ENCODE results near the gene CHCHD6.
A peak's percentile ranks its signal among the peaks of the same experiment; 100 is the strongest.

Gene CHCHD6

DNA sequence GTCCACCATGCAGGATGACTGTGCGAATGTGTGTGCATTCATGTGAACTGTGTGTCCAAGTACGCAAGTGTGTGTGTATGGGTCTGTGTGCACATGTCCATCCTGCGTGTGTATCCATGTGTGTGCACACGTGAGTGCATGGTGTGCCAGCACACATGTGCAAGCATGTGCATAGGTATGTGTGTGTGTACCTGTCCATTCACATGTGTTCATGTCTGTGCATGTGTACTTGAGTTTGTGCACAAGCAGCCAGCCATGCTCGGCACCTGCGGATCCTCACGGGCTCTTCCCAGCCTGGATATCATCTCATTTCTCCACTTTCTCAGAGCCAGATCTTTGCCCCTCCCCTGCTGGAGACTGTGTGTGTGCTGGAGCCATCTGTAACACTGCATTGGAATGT lies 260.2 kb downstream of the CHCHD6 start:
- no peak for DNase-seq

DNA sequence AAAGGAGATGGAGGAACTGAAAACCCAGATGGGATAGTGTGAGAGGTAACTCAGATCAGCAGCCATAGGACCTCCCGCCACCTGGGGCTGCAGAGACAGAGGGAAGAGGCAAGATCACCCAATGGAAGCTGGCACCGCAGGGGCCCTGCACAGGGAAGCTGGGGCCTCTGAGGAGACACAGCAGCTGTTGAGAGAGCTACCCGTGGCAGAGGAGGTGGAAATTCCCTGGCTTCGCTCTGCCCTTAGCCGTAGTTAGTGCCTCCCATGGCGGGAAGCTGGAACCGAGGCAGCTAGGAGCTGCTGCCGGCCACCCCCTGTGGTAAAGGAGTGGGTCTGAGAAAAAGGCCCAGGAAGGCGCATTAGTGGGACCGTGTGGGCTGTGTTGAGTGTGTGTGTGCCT lies 260.9 kb downstream of the CHCHD6 start:
- DNase-seq, result no peak

DNA sequence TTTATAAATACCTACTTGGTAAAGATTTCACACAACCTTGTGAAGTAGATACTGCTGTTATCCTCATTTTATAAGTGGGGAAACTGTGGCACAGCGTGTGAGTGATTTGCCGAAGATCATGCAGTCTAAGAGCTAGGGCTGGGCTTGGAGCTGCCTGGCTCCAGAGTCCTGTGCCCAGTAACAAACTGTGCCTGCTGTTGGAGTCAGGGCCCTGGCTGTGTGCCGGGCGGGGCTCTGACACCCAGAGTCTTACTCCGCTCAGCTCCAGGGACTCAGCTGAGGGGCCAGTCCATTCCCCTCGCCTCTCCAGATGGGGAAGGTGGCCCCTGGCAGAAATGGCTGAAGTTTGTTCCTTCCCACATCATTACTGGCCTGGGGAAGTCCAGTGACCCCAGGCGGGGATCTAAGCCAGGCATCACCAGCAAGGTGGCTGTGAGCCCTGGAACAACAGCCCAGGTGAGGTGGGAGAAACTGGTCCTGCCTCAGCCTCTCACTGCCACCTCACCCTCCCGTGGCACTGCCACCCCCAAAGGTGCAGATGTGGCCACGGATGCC lies 261.6 kb downstream of the CHCHD6 start:
- DNase-seq, result no peak

DNA sequence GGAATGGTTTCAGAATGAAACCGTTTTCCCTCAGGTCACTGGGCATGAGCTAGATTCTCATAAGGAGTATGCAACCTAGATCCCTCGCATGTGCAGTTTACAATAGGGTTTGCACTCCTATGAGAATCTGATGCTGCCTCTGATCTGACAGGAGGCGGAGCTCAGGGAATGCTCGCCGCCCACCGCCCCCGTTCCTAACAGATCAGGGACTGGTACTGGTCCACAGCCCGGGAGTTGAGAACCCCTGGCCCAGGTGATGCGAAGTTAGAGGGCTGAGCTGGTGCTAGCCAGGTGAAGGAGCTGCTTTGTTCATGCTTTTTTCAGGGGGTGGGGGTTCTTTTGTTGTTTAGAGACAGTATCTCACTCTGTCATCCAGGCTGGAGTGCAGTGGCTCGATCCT lies 263.3 kb downstream of the CHCHD6 start:
- no peak for DNase-seq

DNA sequence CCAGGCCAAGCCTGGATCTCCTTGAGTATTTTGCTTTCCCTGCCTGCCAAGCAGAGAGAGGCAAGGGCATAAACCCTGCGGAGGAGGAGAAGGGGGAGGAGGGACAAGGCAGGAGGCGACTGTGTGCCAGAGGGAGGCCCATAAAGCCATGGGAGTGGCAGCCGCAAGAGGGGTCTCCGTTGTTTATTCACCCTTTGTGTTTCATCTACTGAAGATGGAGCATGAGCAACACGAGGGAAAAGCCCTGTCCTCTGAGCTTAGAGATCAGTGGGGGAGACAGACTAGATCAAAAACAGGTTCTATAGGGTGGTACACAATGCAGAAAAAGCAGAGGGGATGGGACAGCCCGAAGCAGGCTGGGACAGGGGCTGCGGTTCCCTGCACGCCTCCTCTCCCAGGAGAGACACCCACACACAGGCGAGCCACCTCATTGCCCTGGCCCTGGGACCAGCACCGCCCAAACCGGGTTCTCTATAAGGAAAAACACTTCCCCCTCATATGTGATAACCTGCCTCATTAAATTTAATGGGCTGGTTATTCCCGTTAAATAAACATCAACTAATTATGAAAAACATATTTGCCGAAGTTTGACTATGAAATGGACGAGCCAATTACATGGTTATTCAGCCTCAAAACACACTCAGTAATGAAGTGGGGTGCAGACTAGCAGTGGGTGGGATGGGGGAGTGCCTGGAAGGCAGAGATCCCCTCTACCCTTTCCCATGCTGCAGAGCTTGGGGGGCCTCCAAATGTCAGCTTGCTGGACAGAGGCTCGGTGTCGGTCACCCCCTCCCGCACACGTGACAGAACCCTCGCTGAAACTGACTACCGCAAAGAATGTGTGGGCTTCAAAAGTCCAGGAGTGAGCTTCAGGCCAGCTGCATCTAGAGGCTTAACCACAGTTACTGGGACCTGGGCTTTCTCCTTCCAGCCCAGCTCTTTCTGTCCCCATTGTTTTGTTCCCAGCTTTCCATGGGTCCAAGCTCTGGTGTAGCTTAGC lies 264.7 kb downstream of the CHCHD6 start:
- DNase-seq, result no peak

DNA sequence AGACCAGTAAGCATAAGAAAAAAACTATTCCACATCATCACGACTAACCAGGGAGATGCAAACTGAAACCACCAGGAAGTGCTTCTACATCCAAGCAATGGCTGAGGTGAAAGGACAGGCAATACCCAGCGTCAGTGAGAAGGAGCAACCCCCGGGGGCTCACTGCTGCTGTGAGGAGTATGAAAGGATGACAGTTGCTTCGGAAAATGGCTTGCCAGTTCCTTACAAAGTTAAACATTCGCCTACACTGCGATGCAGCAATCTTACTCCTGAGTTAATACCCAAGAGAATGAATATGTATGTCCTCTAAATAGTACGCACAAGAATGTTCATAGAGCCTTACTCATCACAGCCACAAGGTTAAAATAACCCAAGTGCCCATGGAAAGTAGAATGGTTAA lies 265.5 kb downstream of the CHCHD6 start:
- no peak for DNase-seq

DNA sequence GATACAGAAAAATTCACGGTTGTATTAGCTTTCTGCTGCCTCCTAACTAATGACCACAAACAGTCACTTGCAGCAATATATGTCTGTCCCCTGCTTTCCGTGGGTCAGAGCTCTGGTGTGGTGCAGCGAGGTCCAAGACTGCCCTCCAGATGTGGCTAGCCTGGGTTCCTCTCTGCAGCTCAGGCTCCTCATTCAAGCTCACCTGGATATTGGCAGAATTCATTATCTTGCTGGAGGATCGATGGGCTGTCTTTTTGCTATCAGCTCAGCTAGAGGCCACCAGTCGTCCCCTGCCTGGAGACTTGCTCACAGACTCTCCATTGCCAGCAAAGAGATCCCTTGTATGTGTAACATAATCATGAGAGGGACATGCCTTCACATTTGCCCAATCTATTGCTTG lies 266.1 kb downstream of the CHCHD6 start:
- DNase-seq, result no peak

DNA sequence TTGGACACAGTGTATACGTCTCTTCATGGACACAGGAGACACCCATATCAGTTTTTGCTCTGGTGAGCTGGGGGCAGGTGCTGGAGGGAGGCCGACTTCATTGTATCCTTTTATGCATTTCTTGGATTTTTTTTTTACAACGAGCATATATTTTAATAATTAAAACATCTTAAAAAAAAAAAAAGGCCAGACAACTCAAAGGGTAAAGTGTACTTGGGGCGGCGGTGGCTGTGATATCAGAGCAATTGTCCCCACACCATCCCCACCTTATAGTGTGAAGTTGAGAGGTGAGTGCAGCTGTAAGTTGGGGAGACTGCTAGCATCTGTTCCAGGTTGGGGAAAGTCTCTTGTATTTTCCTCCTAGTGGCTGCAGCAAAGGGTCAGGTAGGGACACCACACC lies 266.9 kb downstream of the CHCHD6 start:
- DNase-seq, result no peak

DNA sequence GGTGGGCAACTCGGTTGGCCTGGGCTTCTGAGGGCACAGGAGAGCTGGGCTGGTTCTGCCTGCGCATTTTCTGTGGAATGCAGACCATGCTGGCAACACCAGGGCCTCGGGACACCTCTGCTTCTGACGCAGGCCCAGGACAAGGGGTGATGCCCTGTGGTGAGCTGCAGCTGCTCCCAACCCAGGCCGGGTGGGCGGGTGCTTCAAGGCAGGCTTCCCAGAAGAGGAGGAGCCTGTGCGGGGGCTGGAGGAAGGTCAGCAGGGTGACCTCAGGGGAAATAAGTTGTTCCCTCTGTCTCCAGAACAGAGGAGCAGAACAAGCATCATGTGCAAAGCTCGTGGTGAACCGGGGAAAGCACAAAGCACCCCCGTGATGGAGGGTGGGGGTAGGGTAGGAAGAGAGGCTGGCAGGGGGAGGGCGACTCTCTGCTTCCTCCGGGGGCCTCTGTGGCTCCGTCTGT lies 267.9 kb downstream of the CHCHD6 start:
- no peak for DNase-seq

DNA sequence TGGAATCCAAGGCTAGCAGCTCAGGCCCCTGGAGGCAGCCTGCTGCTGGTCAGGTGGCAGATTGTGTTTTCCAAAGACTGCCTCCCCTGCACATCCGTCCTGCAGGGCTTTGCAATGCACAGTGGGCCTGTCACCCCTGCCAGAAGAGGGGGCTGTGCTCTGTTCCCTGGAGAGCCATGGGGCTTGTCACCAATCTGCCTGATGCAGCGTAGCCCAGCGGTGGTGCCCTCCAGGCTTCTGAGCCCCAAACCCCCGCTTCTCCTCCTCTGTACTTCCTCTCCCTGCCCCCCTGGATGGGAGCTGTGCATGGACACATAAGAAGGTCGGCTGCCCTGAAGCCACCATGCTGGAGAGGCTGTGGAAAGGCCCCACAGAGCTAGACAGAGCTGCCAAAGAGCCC lies 268.8 kb downstream of the CHCHD6 start:
- DNase-seq, result no peak

DNA sequence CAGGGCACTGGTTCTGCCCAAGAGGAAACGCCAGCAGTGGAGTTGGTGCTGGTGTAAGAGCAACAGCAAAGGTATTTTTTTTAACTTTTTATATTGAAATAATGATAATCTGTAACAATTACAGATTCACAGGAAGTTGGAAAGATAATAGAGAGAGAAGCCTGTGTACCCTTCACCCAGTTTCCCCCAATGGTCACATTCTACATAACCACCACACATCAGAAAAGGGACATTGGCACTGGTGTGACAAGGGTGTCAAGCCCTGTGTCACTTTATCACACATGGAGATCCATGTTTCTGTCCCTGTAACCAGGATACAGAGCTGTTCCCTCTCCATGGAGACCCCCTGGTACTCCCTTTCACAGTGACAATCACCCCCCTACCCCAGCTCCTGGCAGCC lies 269.8 kb downstream of the CHCHD6 start:
- DNase-seq, result no peak

DNA sequence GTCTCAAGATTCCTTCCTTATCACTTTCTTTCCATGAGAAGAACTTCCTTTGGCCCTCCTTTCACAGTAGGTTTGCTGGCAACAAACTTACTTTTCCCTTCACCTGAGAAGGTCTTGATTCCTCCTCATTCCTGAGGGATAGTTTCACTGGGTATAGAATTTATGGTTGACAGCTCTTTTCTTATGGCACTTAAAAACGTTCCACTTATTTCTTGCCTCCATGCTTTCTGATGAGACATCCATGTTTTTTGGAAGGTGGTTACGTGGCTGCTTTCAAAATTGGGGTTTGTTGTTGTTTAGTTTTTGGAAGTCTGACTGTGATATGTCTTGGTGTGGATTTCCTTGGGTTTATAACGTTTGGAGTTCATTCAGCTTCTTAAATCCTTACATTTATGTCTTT lies 270.7 kb downstream of the CHCHD6 start:
- no peak for DNase-seq

DNA sequence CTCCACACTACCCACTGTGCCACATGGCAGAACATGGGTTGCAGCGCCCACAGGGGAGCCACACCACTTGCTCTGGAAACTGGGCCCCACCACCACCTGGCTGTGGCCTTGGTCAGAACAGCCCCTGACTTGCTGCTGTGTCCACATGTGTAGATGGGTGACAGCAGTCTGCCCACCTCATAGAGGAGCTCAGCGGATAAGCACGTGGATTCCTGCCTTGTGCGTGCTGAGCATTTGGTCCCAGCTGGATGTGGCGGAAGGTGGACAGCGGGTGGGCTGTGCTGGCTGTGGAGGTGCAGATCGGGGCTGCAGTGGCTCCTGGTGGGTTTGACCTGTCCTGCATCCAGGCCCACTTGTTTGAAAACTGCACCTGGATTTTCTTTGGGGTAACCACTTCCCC lies 272.9 kb downstream of the CHCHD6 start:
- DNase-seq, result no peak

DNA sequence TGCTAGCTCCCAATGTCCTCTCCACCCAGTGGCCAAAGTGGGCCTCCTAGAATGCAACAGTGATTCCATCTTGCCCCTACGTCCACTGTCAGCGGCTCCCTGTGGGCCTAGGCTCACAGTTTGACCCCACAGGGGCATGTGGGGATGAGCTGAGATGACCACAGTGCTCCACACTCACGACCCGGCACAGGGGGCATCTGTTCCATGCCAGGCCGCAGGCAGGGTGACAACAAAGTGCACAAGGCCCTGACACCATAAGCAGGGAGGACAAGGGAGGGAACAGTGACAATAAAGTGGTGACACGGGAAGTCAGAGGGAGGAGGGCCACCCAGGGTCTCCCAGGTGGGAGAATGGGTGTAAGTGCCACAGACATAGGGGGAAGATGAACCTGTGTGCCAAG lies 273.8 kb downstream of the CHCHD6 start:
- no peak for DNase-seq

DNA sequence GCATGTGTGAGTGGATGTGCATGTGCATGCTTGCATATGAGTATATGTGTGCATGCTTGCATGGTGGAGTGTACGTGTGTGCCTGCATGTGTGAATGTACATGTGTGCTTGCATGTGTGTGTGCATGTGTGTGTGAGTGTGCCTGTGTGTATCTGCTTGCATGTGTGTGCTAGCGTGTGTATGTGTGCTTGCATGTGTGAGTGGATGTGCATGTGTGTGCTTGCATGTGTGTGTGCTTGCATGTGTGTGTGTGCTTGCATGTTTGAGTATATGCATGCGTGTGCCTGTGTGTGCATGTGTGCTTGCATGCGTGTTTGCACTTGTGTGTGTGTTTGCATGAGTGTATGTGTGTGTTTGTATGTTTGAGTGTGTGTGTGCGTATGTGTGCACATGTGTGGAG lies 274.3 kb downstream of the CHCHD6 start:
- no peak for DNase-seq

DNA sequence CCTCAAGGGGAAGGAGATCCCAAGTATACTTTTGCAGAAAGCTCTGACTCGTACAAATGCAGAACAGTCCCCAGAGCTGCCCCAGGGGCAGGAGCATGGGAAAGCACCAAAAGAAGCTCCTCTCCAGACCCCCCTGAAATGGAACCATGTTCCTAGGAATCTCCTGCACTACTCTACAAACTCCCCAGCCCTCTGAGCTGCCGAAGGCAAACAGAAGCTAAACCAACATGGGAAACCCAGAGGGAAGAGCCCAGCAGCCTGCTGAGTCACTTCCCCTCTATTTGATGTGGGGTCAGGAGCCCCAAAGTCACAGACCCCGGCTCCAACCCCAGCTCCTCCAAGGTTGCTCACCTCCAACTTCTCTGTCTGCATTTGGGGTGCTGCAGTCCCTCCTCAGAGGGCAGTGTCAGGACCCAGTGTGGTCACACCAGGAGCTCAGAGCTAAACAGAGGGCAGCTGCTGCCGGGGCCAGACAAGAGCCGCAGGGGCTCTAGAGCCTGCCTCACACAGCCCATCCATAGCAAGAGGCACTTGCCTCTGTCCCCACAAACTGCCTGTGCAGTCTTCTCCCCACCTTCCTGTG lies 275.1 kb downstream of the CHCHD6 start:
- DNase-seq, result no peak

DNA sequence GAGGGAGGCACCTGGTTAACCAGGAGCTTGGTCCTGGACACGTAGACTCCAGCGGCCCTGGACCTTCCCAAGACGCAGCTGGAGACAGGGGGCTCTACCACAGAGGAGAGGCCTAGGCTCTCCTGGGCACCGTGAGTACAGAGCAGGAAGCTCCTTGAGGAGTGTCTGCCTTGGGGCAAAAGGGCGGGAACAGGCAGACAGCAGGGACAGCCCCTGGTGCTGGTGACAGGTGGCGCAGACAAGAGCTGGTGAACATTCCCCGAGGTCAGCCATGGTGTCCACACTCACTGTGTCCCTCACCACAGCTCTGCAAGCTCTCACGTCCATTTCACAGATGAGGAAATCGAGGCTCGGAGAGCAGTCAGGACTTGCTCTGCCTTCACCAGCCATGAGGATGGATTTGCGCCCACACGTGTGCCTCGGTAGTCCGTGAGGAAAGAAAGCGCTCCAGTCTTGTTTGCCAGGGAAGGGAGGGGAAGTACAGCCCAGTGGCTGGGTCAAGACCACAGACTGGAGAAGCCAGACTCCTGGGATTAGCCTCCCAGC lies 276.3 kb downstream of the CHCHD6 start:
- DNase-seq, result no peak

DNA sequence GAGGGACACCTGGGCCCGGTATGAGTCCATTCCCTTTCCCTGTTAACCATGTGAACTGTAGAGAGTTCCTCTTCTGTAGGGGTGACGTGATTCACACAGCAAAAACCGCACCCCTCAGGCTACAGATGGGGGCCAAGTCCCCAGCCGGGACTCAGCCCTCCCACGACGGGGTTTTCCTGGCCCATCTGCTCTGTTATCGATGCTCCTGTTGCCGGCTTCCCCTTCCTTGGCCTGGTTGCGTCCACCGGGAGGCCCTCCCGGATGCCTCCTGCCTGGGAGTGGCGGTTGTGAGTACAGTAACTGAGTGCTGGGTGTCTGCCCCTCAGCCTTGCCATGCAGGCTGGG lies 278.1 kb downstream of the CHCHD6 start:
- DNase-seq, result peak; percentile 78

DNA sequence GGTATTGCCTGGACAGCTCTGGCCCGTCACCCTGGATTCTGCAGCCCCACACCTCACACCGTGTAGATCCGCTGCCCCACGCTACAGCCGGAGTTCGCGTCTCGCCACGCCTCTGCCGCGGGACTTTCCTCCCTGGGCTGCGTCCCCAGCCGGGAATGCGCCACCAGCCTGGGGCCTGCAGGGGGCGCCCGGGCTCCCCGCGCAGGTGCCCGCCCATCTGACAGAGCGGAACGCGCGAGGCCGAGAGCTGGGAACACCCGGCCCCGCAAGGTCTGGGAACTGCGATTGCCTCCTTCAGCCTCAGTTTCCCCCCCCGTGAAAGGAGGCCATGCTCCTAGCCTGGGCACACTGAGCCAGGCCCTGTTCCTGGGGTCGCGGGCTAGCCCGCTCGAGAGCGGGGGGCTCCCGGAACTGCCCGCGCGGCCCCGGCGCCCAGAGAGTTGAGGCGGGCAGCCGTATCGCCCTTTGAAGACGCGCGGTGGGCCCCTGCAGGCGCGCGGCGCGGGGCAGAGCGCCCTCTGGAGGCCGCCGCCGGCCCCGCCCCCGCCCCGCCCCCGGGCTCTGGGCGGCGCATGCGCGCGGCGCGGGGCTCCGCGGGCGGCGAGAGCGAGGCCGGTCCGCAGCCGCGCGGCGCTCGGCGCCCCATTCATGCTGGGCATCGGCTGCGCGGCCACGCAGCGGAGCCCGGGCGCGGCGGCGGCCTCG lies 278.6 kb downstream of the CHCHD6 start, which contains the start of gene PLXNA1:
Gene PLXNA1, plus strand, starts transcription at position 645 of the 705 bp plus-strand sequence. CDS start 5,479 bp downstream, outside the sequence.
- peak; percentile 93 for DNase-seq

DNA sequence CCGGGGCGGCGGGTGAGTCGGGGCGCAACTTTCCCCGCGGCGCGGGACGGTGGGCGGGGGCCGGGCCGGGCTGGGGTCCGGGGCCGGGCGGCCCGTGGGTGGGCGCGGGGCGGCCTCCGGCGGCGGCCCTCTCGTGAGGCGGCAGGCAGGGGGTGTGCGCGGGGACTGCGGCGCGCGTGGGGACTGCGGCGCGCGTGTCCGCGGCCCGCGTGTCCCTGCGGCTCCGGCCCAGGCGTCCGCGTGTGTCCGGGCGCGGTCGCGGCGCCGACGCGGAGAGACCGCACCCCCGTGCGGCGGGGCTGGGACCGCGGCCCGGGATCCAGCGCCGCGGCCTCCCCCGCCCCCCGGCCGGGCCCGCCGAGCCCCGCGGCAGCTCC lies 279.2 kb downstream of the CHCHD6 start:
- DNase-seq, result peak; percentile 6

DNA sequence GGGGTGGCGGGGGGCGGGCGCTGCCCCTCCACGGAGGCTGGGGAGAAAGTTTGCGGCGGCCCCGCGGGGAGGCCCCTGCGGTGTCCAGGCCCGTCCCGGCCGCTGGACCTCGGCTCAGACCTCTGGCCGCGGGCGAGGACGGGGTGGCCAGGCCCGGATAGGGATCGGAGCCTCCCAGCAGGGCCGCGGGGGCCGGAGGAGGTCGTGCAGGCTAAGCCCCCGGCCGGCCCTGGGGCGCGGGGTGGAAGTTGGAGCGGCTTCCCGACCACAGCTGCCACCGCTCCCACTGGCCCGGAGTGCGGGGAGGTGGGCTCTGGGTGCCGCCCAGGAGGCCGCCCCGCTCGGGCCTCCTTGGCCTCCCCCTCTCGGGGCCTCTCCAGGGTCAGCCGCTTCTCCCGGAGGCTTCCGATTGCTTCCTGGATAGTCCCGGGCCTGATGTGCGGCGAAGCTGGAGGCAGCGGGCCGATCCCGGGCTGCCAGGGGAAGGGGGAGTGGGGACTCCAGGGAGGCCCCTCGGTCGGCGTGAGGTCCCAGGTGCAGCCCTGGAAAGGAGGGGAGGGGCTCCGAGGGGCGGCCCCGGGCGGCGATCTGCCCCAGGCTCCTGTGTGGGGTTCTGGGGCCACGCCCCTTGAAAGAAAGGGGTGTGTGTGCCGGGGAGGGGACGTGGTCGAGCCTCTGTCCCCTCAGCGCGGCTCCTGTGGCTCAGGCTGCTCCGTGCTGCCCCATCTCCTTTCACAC lies 279.8 kb downstream of the CHCHD6 start:
- peak; percentile 44 for DNase-seq

DNA sequence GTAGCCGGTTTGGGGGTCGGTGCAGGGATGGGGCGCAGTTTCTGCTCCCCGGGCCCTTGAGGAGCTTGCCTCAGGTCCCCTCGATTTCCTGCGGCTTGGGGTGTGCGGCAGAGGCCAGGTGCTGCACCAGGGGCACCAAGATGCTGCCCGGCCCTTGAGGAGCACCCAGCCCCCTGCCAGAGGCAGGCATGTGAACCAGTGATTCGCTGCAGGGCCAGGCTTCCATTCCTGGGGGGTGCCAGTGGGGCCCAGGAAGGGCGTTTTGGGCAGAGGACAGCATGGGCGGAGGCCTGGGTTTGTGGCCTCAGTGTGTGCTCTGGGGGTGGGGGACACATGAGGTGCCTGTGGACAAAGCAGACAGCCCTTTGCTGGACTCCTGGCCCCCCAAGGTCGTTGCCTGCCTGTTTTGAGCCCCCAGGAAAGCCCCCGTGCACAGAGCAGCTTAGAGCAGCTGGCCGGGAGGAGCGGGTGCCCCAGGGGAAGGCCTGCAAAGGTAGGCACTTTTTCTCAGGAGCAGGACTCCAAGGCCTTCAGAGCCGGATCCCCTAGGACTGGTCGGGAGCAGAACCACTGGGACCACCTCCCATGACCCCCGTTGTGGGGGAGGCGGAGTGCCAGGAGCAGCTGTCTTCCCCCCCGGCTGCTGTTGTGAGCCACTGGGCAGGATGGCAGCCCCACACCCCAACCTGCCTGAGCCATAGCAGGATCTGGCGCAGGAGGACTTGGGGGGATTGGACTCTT lies 280.5 kb downstream of the CHCHD6 start:
- DNase-seq, result no peak

Data from CD4-positive, alpha-beta T cell treated with Interleukin-17A for 1 hour (primary cell).